ENCODE data around the gene ATP6V0A4.

ATP6V0A4 gene

DNA sequence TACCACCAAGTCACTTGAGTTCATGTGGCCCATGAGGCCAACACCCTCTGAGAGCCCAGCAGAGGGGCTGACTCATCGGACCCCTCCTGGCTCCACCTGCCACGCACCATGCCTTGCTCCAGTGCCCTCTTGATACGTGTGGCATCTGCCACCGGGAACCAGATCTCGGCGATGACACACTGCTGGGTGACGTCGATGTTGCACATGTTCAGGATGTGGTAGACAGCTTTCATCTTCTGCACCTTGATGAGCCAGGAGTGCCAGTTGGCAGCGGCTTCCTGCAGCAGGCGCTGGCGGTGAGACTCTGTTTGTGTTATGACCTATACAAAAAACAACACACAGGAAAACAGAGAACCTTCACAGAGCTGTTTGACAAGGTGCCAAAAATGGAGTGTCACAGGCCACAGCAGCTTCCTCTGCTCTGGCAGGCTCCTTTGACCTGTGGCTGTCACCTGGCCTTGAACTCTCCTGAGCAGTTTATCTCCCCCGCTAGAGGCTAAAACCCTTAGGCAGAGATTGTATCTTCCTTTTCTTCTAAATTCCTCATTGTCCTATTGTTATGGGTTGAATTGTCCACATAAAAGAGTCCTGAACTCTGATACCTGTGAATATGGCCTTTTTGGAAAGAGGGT lies 45.4 kb downstream of the ATP6V0A4 start:
- no peak overlapping the region for H3K27ac ChIP-seq (ENCODE audit: low read depth, low read length, severe bottlenecking)
- no peaks in the 10 kb centered on the region for H3K9me3 ChIP-seq (ENCODE audit: control insufficient read depth, low read length)
- H3K4me1 ChIP-seq (ENCODE audit: control insufficient read depth, insufficient read depth, low read length, poor library complexity, severe bottlenecking) = peaks cover 17% of the 10 kb centered on the region
- no peak overlapping the region for H3K4me3 ChIP-seq (ENCODE audit: extremely low read depth, insufficient read depth, low read length, poor library complexity, severe bottlenecking)
- 97 to 99% methylated on average over 10 to 11 of the region's 12 CpGs for WGBS, 2 experiments (ENCODE audit: insufficient coverage in 2 of 2)
- H3K36me3 ChIP-seq (ENCODE audit: control insufficient read depth, insufficient read depth, low read length) = no peaks in the 10 kb centered on the region

DNA sequence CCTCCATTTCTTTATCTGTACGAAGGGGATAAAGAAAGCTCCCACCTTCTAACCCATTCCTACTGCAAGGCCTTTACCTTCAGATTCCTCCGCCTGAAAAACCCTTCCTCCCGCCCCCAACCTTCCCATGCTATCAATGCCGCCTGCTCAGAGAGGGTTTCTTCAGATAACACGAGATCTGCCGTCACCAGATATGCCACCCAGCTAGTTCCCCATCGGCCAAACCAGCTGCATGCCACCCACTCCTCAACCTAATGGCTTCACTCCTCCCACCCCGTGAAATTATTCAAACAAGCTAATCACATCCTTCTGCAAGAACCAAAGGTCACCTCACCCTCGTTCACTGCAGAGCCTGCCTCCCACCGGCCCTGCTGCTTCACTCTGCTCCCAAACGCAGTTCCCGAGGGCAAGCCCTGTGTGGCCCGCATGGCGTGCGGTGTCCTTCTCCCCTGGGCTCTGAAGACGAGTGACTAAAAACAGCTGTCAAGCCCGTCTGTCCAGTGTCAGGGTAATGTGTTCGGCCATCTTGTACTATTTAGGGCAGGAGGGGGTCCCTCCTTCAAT lies 47.0 kb downstream of the ATP6V0A4 start:
- WGBS, 2 experiments (ENCODE audit: insufficient coverage in 2 of 2) = 79 to 87% methylated on average over 14 to 17 of the region's 18 CpGs
- H3K27ac ChIP-seq (ENCODE audit: low read depth, low read length, severe bottlenecking) = no peak overlapping the region
- no peaks in the 10 kb centered on the region for H3K9me3 ChIP-seq (ENCODE audit: control insufficient read depth, low read length)
- peaks cover 15% of the 10 kb centered on the region for H3K4me1 ChIP-seq (ENCODE audit: control insufficient read depth, insufficient read depth, low read length, poor library complexity, severe bottlenecking)
- no peaks in the 10 kb centered on the region for H3K36me3 ChIP-seq (ENCODE audit: control insufficient read depth, insufficient read depth, low read length)
- H3K4me3 ChIP-seq (ENCODE audit: extremely low read depth, insufficient read depth, low read length, poor library complexity, severe bottlenecking) = no peak overlapping the region

DNA sequence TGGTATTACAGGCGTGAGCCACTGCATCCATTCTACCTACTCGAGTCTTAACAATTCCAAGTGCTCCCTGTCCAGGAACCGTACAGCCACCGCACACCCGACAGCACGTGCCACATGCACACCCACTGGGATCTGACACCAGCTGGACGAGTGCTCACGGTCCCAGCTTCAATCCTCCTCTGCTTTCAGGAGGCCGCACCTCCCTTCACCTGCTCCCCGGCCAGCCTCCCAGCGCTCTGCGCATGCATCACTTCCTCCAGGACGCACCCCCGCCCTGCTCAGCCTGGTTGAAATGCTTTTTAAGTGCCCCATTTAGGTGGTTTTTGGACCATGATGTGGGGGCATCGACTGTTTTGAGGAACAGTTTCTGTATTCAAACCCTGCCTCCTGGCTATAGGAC lies 47.5 kb downstream of the ATP6V0A4 start:
- Histone ChIP-seq H3K4me1 (ENCODE audit: control insufficient read depth, insufficient read depth, low read length, poor library complexity, severe bottlenecking) (peaks cover 10% of the 10 kb centered on the region), H3K9me3 (ENCODE audit: control insufficient read depth, low read length) (no peaks in the 10 kb centered on the region), H3K4me3 (ENCODE audit: extremely low read depth, insufficient read depth, low read length, poor library complexity, severe bottlenecking) (no peak overlapping the region), H3K36me3 (ENCODE audit: control insufficient read depth, insufficient read depth, low read length) (no peaks in the 10 kb centered on the region), H3K27ac (ENCODE audit: low read depth, low read length, severe bottlenecking) (no peak overlapping the region)
- 91 to 98% methylated on average over 13 to 14 of the region's 15 CpGs for WGBS, 2 experiments (ENCODE audit: insufficient coverage in 2 of 2)

DNA sequence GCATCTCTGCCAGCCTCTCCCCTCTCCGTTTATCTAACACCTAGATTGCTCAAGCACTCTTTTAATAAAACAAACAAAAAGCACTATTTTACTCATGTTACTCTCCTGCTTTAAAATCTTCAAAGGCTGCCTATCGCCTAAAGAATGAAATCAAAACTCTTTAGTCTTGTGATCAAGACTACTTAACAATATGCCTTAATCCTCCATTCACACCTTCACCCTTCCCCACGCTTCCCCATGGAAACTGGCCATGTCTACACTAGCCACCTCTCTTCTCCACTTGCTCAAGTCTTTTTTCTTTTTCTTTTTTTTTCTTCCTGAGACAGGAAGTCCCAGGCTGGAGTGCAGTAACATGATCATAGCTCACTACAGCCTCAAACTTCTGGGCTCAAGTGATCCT lies 48.0 kb downstream of the ATP6V0A4 start:
- Histone ChIP-seq H3K27ac (ENCODE audit: low read depth, low read length, severe bottlenecking) (no peak overlapping the region), H3K9me3 (ENCODE audit: control insufficient read depth, low read length) (no peaks in the 10 kb centered on the region), H3K36me3 (ENCODE audit: control insufficient read depth, insufficient read depth, low read length) (no peaks in the 10 kb centered on the region), H3K4me3 (ENCODE audit: extremely low read depth, insufficient read depth, low read length, poor library complexity, severe bottlenecking) (no peak overlapping the region), H3K4me1 (ENCODE audit: control insufficient read depth, insufficient read depth, low read length, poor library complexity, severe bottlenecking) (peaks cover 9% of the 10 kb centered on the region)
- WGBS, 2 experiments (ENCODE audit: insufficient coverage in 2 of 2) = 96 to 98% methylated on average over 3 of the region's 3 CpGs

DNA sequence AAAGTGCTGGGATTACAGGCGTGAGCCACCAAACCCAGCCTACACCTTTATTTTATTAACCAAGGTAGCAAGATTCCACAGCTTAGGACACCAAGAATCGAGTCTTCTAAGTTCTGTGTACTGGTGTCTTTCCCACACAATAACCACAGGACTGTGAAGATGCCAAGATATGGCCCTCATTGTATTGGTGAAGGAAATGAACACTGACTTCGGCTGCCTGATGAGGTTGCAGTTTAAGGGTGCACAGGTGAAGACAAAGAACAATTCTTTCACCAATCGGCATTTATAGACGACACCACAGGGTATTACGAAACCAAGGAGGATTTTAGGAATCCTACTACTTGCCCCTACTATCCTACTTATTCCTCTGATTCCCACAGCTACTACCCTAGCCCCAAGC lies 49.3 kb downstream of the ATP6V0A4 start:
- Histone ChIP-seq H3K9me3 (ENCODE audit: control insufficient read depth, low read length) (no peaks in the 10 kb centered on the region), H3K27ac (ENCODE audit: low read depth, low read length, severe bottlenecking) (no peak overlapping the region), H3K4me1 (ENCODE audit: control insufficient read depth, insufficient read depth, low read length, poor library complexity, severe bottlenecking) (peaks cover 9% of the 10 kb centered on the region), H3K36me3 (ENCODE audit: control insufficient read depth, insufficient read depth, low read length) (no peaks in the 10 kb centered on the region), H3K4me3 (ENCODE audit: extremely low read depth, insufficient read depth, low read length, poor library complexity, severe bottlenecking) (no peak overlapping the region)
- 81 to 93% methylated on average over 4 to 5 of the region's 6 CpGs for WGBS, 2 experiments (ENCODE audit: insufficient coverage in 2 of 2)

DNA sequence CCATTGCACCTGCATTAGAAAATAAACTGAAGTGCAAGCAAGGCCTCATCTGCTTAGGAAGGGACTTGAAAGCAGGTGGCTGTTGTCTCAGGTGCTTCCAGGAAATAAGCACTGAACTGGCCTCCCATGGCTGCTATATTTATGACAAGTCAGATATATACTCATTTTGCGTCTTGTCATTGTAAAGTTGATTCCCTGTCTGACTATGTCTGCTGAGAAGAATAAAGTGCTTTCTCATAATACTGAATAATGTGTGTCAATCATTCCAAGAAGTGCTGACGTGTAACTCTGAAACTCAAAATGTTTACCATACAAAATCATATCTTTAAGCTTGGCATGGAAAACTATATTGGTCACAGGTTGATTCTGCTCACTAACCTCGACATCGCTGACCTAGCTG lies 51.9 kb downstream of the ATP6V0A4 start:
- no peaks in the 10 kb centered on the region for H3K4me1 ChIP-seq (ENCODE audit: control insufficient read depth, insufficient read depth, low read length, poor library complexity, severe bottlenecking)
- H3K4me3 ChIP-seq (ENCODE audit: extremely low read depth, insufficient read depth, low read length, poor library complexity, severe bottlenecking) = no peak overlapping the region
- WGBS, 2 experiments (ENCODE audit: insufficient coverage in 2 of 2) = no CpG with 5 or more reads among the region's 4 CpGs
- H3K36me3 ChIP-seq (ENCODE audit: control insufficient read depth, insufficient read depth, low read length) = no peaks in the 10 kb centered on the region
- H3K9me3 ChIP-seq (ENCODE audit: control insufficient read depth, low read length) = no peaks in the 10 kb centered on the region
- H3K27ac ChIP-seq (ENCODE audit: low read depth, low read length, severe bottlenecking) = no peak overlapping the region

DNA sequence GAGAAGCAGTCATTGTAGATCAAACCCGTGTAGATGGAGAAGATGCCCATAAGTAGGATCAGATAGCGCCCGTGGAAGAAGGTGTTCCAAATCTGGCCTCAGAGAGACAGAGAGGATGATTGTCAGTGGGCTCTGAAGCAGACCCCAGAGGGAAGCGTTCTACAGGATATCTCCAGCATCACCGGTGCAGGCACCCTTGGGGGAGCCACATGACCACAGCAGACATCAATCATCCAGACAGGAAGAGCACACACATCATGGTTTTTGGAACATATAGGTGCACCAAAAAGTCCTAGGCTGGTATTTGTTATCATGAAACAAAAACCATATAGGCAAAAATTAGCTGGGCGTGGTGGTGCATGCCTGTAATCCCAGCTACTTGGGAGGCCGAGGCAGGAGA lies 52.8 kb downstream of the ATP6V0A4 start:
- Histone ChIP-seq H3K9me3 (ENCODE audit: control insufficient read depth, low read length) (no peaks in the 10 kb centered on the region), H3K27ac (ENCODE audit: low read depth, low read length, severe bottlenecking) (no peak overlapping the region), H3K4me1 (ENCODE audit: control insufficient read depth, insufficient read depth, low read length, poor library complexity, severe bottlenecking) (no peaks in the 10 kb centered on the region), H3K4me3 (ENCODE audit: extremely low read depth, insufficient read depth, low read length, poor library complexity, severe bottlenecking) (no peak overlapping the region), H3K36me3 (ENCODE audit: control insufficient read depth, insufficient read depth, low read length) (no peaks in the 10 kb centered on the region)
- WGBS, 2 experiments (ENCODE audit: insufficient coverage in 2 of 2) = 89 to 94% methylated on average over 4 of the region's 7 CpGs

DNA sequence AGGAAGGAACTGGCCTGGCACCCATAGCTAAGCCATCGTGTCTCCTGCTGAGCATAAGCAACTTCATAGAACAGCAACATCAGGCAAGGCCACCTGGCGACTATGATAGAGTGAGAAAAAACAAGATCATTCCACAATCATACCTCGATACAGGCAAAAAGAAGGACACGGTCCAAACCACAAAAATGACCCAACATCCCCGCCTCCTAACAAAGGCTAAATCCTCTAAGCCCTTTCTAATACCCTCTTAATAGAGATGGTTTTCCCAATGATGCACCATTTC lies 56.6 kb downstream of the ATP6V0A4 start:
- H3K4me1 ChIP-seq (ENCODE audit: control insufficient read depth, insufficient read depth, low read length, poor library complexity, severe bottlenecking) = no peaks in the 10 kb centered on the region
- no peak overlapping the region for H3K4me3 ChIP-seq (ENCODE audit: extremely low read depth, insufficient read depth, low read length, poor library complexity, severe bottlenecking)
- H3K36me3 ChIP-seq (ENCODE audit: control insufficient read depth, insufficient read depth, low read length) = no peaks in the 10 kb centered on the region
- no peak overlapping the region for H3K27ac ChIP-seq (ENCODE audit: low read depth, low read length, severe bottlenecking)
- no peaks in the 10 kb centered on the region for H3K9me3 ChIP-seq (ENCODE audit: control insufficient read depth, low read length)
- 100% methylated on average over 1 to 4 of the region's 5 CpGs for WGBS, 2 experiments (ENCODE audit: insufficient coverage in 2 of 2)

DNA sequence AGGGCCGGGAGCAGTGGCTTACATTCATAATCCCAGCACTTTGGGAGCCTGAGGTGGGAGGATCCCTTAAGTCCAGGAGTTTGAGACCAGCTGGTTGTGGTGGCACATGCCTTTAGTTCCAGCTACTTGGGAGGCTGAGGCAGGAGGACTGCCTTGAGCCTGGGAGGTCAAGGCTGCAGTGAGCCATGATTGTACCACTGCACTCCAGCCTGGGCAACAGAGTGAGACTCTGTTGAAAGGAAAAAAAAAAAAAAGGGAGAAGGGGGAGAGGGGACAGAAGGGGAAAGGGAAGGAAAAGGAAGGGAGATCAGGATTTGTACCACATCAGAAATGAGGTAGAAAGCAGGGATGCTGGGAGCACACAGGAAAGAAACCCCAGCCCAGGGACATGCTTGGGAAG lies 58.1 kb downstream of the ATP6V0A4 start:
- Histone ChIP-seq H3K36me3 (ENCODE audit: control insufficient read depth, insufficient read depth, low read length) (no peaks in the 10 kb centered on the region), H3K27ac (ENCODE audit: low read depth, low read length, severe bottlenecking) (no peak overlapping the region), H3K4me3 (ENCODE audit: extremely low read depth, insufficient read depth, low read length, poor library complexity, severe bottlenecking) (no peak overlapping the region), H3K4me1 (ENCODE audit: control insufficient read depth, insufficient read depth, low read length, poor library complexity, severe bottlenecking) (no peaks in the 10 kb centered on the region), H3K9me3 (ENCODE audit: control insufficient read depth, low read length) (no peaks in the 10 kb centered on the region)
- WGBS, 2 experiments (ENCODE audit: insufficient coverage in 2 of 2) = 67 to 100% methylated on average over 1 of the region's 1 CpG

DNA sequence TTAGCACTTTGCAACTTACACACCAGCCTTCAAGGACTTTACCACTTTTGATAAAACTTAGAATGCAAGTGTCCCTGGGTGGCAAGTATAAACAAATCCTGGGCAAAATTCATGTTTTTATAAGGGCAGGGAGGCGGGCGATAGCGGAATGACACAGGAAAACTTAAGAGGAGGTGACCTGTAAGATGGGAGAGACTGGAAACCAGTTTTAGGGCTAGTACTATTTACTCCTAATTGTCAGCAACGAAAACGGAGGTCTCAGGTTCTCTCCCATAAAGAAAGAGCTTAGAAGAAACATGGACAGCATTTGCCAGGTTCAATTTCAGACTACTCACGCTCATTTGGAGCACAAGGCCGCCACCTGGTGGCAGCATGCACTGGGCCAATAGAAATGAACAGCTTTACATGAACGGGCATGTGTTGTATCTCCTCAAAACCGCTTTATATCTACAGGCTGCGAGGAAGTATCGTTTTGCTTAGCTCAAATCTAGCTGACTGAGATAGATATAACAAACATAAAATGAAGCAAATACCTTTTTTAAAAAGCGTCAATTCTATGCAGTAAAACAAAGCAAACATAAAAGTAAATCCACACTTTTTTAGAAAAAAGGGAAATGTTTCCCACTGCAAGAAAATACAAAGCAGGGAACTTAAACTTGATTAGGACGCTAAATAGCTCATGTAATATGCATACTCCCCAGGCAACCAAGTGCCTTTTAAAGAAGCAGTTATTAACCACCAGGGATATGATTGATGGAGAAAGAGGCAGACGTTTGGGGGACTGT lies 59.3 kb downstream of the ATP6V0A4 start:
- no peaks in the 10 kb centered on the region for H3K4me1 ChIP-seq (ENCODE audit: control insufficient read depth, insufficient read depth, low read length, poor library complexity, severe bottlenecking)
- WGBS, 2 experiments (ENCODE audit: insufficient coverage in 2 of 2) = 18 to 50% methylated on average over 8 to 9 of the region's 14 CpGs
- H3K36me3 ChIP-seq (ENCODE audit: control insufficient read depth, insufficient read depth, low read length) = no peaks in the 10 kb centered on the region
- H3K27ac ChIP-seq (ENCODE audit: low read depth, low read length, severe bottlenecking) = no peak overlapping the region
- no peak overlapping the region for H3K4me3 ChIP-seq (ENCODE audit: extremely low read depth, insufficient read depth, low read length, poor library complexity, severe bottlenecking)
- no peaks in the 10 kb centered on the region for H3K9me3 ChIP-seq (ENCODE audit: control insufficient read depth, low read length)

DNA sequence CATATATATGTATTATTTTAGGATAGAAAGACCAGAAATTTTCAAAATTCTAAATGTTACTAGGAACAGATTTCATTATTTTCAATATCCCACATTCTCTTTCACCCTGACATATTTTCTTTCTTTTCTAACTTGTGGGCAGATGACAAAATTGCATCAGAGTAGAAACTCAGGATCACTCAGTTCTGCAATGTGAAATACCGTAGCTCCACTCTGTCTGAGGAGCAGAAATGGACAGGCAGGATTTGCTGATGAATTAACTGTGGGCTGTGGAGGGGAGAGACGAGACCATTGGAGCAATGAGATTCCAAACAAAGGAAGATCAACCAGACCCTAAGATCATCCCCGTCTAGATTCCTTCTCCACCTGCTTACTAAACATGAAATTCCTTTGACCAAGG lies 59.9 kb downstream of the ATP6V0A4 start:
- Histone ChIP-seq H3K4me1 (ENCODE audit: control insufficient read depth, insufficient read depth, low read length, poor library complexity, severe bottlenecking) (no peaks in the 10 kb centered on the region), H3K36me3 (ENCODE audit: control insufficient read depth, insufficient read depth, low read length) (no peaks in the 10 kb centered on the region), H3K27ac (ENCODE audit: low read depth, low read length, severe bottlenecking) (no peak overlapping the region), H3K4me3 (ENCODE audit: extremely low read depth, insufficient read depth, low read length, poor library complexity, severe bottlenecking) (no peak overlapping the region), H3K9me3 (ENCODE audit: control insufficient read depth, low read length) (no peaks in the 10 kb centered on the region)
- WGBS, 2 experiments (ENCODE audit: insufficient coverage in 2 of 2) = 100% methylated on average over 2 of the region's 3 CpGs

Data from mesodermal cell (in vitro differentiated cells).